NT2/D1 (cell line): ENCODE data around the gene GRK6.

Experiments
- DNase-seq: peaks from one replicate; pipeline ENCODE4 v3.0.0-alpha.2; 2011; ENCODE audit warnings: low read depth, low spot score
- H3K27me3 ChIP-seq: 2 replicates; pipeline ENCODE4 v1.6.0; 2011; ENCODE audit warnings: mild to moderate bottlenecking; ENCODE audit not compliant: insufficient read length, insufficient read depth
- H3K36me3 ChIP-seq: 2 replicates; pipeline ENCODE4 v1.6.1; 2011; ENCODE audit warnings: mild to moderate bottlenecking, low read length, mixed read lengths; ENCODE audit not compliant: insufficient read depth, insufficient read length
- H3K4me1 ChIP-seq: 2 replicates; pipeline ENCODE4 v1.5.1; 2011; ENCODE audit not compliant: insufficient read depth, insufficient read length
- H3K4me3 ChIP-seq: 2 replicates; pipeline ENCODE4 v1.5.1; 2011; ENCODE audit warnings: low read depth; ENCODE audit not compliant: insufficient read length
- H3K9ac ChIP-seq: 2 replicates; pipeline ENCODE4 v1.6.0; 2011; ENCODE audit warnings: low read depth; ENCODE audit not compliant: insufficient read length
- H3K9me3 ChIP-seq: 2 replicates; pipeline ENCODE4 v1.5.1; 2011; ENCODE audit warnings: mild to moderate bottlenecking, low read length; ENCODE audit not compliant: insufficient read depth
- SUZ12 ChIP-seq: IDR thresholded peaks from 2 replicates; pipeline ENCODE4 v1.6.1; 2011; ENCODE audit not compliant: insufficient read length, insufficient read depth; ENCODE audit errors: extremely low read depth
- YY1 ChIP-seq: IDR thresholded peaks from 2 replicates; pipeline ENCODE4 v1.6.1; 2011; ENCODE audit not compliant: insufficient read length, insufficient read depth
- ZNF274 ChIP-seq: IDR thresholded peaks from 2 replicates; pipeline ENCODE4 v1.6.1; 2011; ENCODE audit warnings: mild to moderate bottlenecking, low read depth, low read length

Gene GRK6

DNA sequence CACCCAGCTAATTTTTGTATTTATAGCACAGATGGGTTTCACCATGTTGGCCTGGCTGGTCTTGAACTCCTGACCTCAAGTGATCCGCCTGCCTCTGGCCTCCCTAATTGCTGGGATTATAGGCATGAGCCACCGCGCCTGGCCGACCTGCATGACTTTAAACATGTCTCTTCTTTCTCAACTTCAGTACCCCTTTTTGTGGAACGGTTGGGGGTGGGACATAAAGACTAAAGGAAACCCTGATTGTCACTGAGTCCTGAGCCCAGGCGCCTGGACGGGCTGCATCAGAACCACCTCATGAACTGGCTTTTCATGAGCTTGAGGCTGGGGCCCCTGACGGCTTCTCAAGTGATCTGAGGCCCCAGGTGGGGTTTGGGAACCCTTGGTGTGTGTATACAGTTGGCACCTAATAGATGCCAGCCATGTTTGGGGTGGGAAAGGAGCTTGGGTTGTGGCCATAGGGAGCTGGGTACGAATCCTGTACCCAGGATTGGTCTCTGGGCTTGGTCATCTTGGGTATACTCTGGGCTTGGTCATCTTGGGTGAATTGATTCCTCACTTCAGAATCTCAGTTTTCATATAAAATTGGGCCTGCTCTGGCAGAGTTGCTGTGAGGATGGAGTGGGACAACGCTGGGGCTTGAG lies 2.2 kb downstream of the GRK6 start:
- no peaks in the 10 kb centered on the region for H3K9me3 ChIP-seq
- DNase-seq, result no peak
- no peaks in the 10 kb centered on the region for H3K27me3 ChIP-seq
- peaks cover 47% of the 10 kb centered on the region for H3K36me3 ChIP-seq
- no peak for TF ChIP-seq ZNF274
- no peak for TF ChIP-seq YY1
- no peak for TF ChIP-seq SUZ12
- H3K4me1 ChIP-seq, result peaks cover 25% of the 10 kb centered on the region
- no peak overlapping the region for H3K4me3 ChIP-seq
- peak overlapping the region; percentile 57 for H3K9ac ChIP-seq

GRCh38 chr5:177429248-177430040 lies 3.0 kb downstream of the GRK6 start:
- H3K36me3 ChIP-seq, result peaks cover 55% of the 10 kb centered on the region
- TF ChIP-seq ZNF274 (no peak), YY1 (no peak), SUZ12 (no peak)
- peak overlapping the region; percentile 21 for H3K9ac ChIP-seq
- no peak overlapping the region for H3K4me3 ChIP-seq
- H3K4me1 ChIP-seq, result peaks cover 25% of the 10 kb centered on the region
- no peaks in the 10 kb centered on the region for H3K27me3 ChIP-seq
- no peaks in the 10 kb centered on the region for H3K9me3 ChIP-seq
- DNase-seq, result no peak

GRCh38 chr5:177430140-177430951 lies 3.9 kb downstream of the GRK6 start:
- no peak overlapping the region for H3K4me3 ChIP-seq
- no peak overlapping the region for H3K9ac ChIP-seq
- H3K4me1 ChIP-seq, result peaks cover 23% of the 10 kb centered on the region

GRCh38 chr5:177430972-177431316 lies 4.5 kb downstream of the GRK6 start:
- no peak for TF ChIP-seq SUZ12
- no peak for TF ChIP-seq ZNF274
- no peak for TF ChIP-seq YY1
- Histone ChIP-seq H3K4me1 (peaks cover 21% of the 10 kb centered on the region), H3K9ac (no peak overlapping the region), H3K4me3 (no peak overlapping the region), H3K36me3 (peaks cover 69% of the 10 kb centered on the region), H3K9me3 (no peaks in the 10 kb centered on the region), H3K27me3 (no peaks in the 10 kb centered on the region)
- DNase-seq, result no peak

More at GRCh38 chr5:177430140-177430951, 3.9 kb downstream of the GRK6 start:
- Histone ChIP-seq H3K9me3 (no peaks in the 10 kb centered on the region), H3K36me3 (peaks cover 64% of the 10 kb centered on the region), H3K27me3 (no peaks in the 10 kb centered on the region)
- no peak for TF ChIP-seq SUZ12
- DNase-seq, result no peak

DNA sequence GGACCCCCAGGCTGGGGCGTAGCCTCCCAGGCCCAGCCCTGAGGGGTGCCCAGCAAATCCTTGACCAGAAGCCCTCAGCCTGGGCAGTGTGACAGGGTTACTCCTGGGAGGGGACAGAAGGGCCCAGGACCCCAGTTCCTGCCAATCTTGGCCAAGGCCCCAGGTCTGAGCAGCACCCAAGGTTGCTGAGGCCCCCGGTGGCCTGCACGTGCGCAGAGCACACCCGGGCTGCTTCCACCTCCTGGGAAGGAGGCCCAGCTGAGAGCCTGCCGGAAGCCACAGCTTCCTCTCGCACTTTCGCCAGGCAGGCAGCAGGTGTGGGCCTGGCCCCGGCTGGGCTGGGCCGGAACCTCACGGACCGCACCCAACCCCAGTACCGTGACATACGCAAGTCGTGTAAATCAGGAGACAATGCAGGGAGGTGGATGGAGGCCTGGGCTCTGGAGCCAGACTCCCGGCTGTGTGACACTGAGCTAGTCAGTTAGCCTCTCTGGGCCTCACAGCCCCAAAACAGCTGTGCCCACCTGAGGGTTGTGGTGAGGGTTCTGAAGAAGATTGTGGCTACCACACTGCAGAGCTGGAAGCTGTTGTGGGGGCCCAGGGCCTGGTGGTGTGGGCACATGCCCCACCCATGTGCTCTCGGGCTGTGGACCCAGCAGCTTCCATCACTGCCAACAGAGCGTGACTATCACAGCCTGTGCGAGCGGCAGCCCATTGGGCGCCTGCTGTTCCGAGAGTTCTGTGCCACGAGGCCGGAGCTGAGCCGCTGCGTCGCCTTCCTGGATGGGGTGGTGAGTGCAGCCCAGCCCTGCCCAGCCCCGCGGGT lies 5.1 kb downstream of the GRK6 start:
- Histone ChIP-seq H3K27me3 (no peaks in the 10 kb centered on the region), H3K36me3 (peaks cover 74% of the 10 kb centered on the region), H3K9ac (no peak overlapping the region), H3K4me1 (peaks cover 21% of the 10 kb centered on the region), H3K4me3 (no peak overlapping the region), H3K9me3 (no peaks in the 10 kb centered on the region)
- DNase-seq, result no peak
- TF ChIP-seq SUZ12, result no peak
- TF ChIP-seq YY1, result no peak
- no peak for TF ChIP-seq ZNF274

DNA sequence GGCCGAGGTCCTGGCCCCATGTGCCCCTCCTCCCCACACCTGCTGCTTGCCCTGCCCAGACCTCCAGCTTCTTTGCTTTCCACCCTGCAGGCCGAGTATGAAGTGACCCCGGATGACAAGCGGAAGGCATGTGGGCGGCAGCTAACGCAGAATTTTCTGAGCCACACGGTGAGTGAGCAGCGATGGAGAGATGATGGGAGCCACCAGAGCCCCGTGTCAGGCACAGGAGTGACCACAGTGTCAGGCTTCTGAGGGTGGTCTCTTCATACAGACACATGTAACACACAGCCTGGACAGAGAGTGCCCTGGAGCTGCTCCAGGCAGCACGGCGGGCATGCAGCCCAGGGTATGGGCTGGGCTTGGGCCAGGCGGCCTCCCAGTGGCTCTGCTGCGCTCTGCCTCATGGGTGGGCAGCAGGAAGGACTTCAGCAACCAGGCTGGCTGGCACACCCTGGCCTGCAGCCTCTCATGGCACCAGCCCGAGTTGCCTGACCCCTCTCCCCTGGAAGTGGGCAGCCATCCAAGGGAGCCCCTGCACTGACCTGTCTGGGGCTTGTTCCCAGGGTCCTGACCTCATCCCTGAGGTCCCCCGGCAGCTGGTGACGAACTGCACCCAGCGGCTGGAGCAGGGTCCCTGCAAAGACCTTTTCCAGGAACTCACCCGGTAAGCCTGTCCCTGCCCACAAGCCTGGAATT lies 5.8 kb downstream of the GRK6 start:
- peaks cover 17% of the 10 kb centered on the region for H3K4me1 ChIP-seq
- no peaks in the 10 kb centered on the region for H3K27me3 ChIP-seq
- no peak overlapping the region for H3K4me3 ChIP-seq
- TF ChIP-seq SUZ12, result no peak
- TF ChIP-seq ZNF274, result no peak
- no peak for TF ChIP-seq YY1
- DNase-seq, result no peak
- no peaks in the 10 kb centered on the region for H3K9me3 ChIP-seq
- peaks cover 79% of the 10 kb centered on the region for H3K36me3 ChIP-seq
- no peak overlapping the region for H3K9ac ChIP-seq
